Stimulated activated CD4-positive, alpha-beta T cell treated with anti-CD3 and anti-CD28 coated beads, Interleukin-4, amount 100 ng/mL, for 1 hour (primary cell): ENCODE measurements around the gene RHBDD2.

Experiments used
- DNase-seq: peaks from one replicate; pipeline ENCODE4 v3.0.0-alpha.2; 2020

The RHBDD2 gene

GRCh38 chr7:75920431-75921161 lies 41.8 kb downstream of the RHBDD2 start:
- peak; percentile 22 for DNase-seq

- no peak for DNase-seq
Observed at GRCh38 chr7:75921479-75921878, 42.6 kb downstream of the RHBDD2 start.

GRCh38 chr7:75922966-75923603 lies 44.3 kb downstream of the RHBDD2 start:
- DNase-seq = no peak

GRCh38 chr7:75924256-75924655 lies 45.4 kb downstream of the RHBDD2 start:
- no peak for DNase-seq

- DNase-seq = no peak
Observed at GRCh38 chr7:75924889-75925288, 46.1 kb downstream of the RHBDD2 start.

- no peak for DNase-seq
Observed at GRCh38 chr7:75925717-75926435, 47.0 kb downstream of the RHBDD2 start.

- DNase-seq = no peak
Observed at GRCh38 chr7:75928568-75928914, 49.7 kb downstream of the RHBDD2 start.

GRCh38 chr7:75931680-75932079 lies 52.8 kb downstream of the RHBDD2 start:
- DNase-seq = no peak

GRCh38 chr7:75937958-75938786 lies 59.3 kb downstream of the RHBDD2 start:
- no peak for DNase-seq
